Liver (tissue), 9 donors: ENCODE measurements around the gene MRPL58. TPM values are rescaled to one million over a fixed set of nuclear protein-coding genes. Genes with fewer than 3 reads are reported as not detected.

ENCODE experiments used
- DNase-seq: peaks from one replicate; pipeline ENCODE4 v3.0.0-alpha.2; 2017; ENCODE audit warnings: low spot score
- H3K27ac ChIP-seq, 2 donors: one replicate each; pipeline ENCODE4 v1.7.0; 2013; ENCODE audit warnings: inconsistent platforms in 2 of 2, low read length in 2 of 2, control low read depth in 1 of 2, low read depth in 1 of 2, mild to moderate bottlenecking in 1 of 2
- H3K27me3 ChIP-seq, 4 donors: one replicate each; pipeline versions ENCODE4 v1.6.1 to v1.7.0; 2013; ENCODE audit warnings: low read length in 3 of 4, inconsistent platforms in 1 of 4, mild to moderate bottlenecking in 1 of 4, moderate library complexity in 1 of 4; ENCODE audit not compliant: control insufficient read depth in 4 of 4, insufficient read depth in 4 of 4
- H3K36me3 ChIP-seq, 4 donors: one replicate each; pipeline versions ENCODE4 v1.6.1 to v1.7.0; 2013; ENCODE audit warnings: low read length in 3 of 4, mild to moderate bottlenecking in 3 of 4, low read depth in 1 of 4, moderate library complexity in 1 of 4; ENCODE audit not compliant: control insufficient read depth in 4 of 4, insufficient read depth in 3 of 4
- H3K4me1 ChIP-seq, 4 donors: one replicate each; pipeline versions ENCODE4 v1.6.1 to v1.7.0; 2013; ENCODE audit warnings: low read length in 3 of 4, mild to moderate bottlenecking in 3 of 4, moderate library complexity in 1 of 4; ENCODE audit not compliant: control insufficient read depth in 4 of 4, insufficient read depth in 4 of 4
- H3K4me3 ChIP-seq, 3 donors: one replicate each; pipeline versions ENCODE4 v1.6.1 to v1.7.0; 2013; ENCODE audit warnings: low read length in 3 of 3, control low read depth in 1 of 3, low read depth in 1 of 3, mild to moderate bottlenecking in 1 of 3
- H3K9ac ChIP-seq, 2 donors: one replicate each; pipeline ENCODE4 v1.7.0; 2013; ENCODE audit warnings: low read length in 2 of 2, mild to moderate bottlenecking in 2 of 2, moderate library complexity in 2 of 2, control low read depth in 1 of 2, low read depth in 1 of 2
- H3K9me3 ChIP-seq, 4 donors: one replicate each; pipeline versions ENCODE4 v1.6.1 to v1.7.0; 2013; ENCODE audit warnings: low read length in 3 of 4; ENCODE audit not compliant: control insufficient read depth in 4 of 4
- EGR1 ChIP-seq, 2 donors: IDR thresholded peaks; 2 replicates each; pipeline ENCODE4 v1.6.1; 2016 to 2018; ENCODE audit warnings: antibody characterized with exemption in 2 of 2, low read depth in 2 of 2
- FOXA1 ChIP-seq: IDR thresholded peaks from 2 replicates; pipeline ENCODE4 v1.6.1; 2016; ENCODE audit warnings: antibody characterized with exemption
- FOXA2 ChIP-seq: IDR thresholded peaks from 2 replicates; pipeline ENCODE4 v1.6.1; 2016; ENCODE audit warnings: antibody characterized with exemption
- GABPA ChIP-seq, 2 donors: IDR thresholded peaks in 1 of 2; conservative IDR thresholded peaks in 1 of 2; 2 replicates each; pipeline ENCODE4 v1.6.1; 2016; ENCODE audit warnings: antibody characterized with exemption in 2 of 2, mild to moderate bottlenecking in 1 of 2, moderate library complexity in 1 of 2
- HNF4A ChIP-seq, 2 donors: conservative IDR thresholded peaks; 2 replicates each; pipeline ENCODE4 v1.6.1; 2016; ENCODE audit warnings: antibody characterized with exemption in 2 of 2, mild to moderate bottlenecking in 2 of 2
- HNF4G ChIP-seq: IDR thresholded peaks from 2 replicates; pipeline ENCODE4 v1.6.1; 2016; ENCODE audit warnings: antibody characterized with exemption
- JUND ChIP-seq, 2 donors: IDR thresholded peaks; 2 replicates each; pipeline ENCODE4 v1.6.1; 2016; ENCODE audit warnings: antibody characterized with exemption in 2 of 2
- NR2F2 ChIP-seq: IDR thresholded peaks from 2 replicates; pipeline ENCODE4 v1.6.1; 2016; ENCODE audit warnings: antibody characterized with exemption
- RAD21 ChIP-seq, 2 donors: IDR thresholded peaks; 2 replicates each; pipeline ENCODE4 v1.6.1; 2016; ENCODE audit warnings: antibody characterized with exemption in 2 of 2, mild to moderate bottlenecking in 2 of 2
- RXRA ChIP-seq, 2 donors: IDR thresholded peaks; 2 replicates each; pipeline ENCODE4 v1.6.1; 2017 to 2018; ENCODE audit warnings: antibody characterized with exemption in 2 of 2, mild to moderate bottlenecking in 1 of 2
- SP1 ChIP-seq: IDR thresholded peaks from 2 replicates; pipeline ENCODE4 v1.6.1; 2018; ENCODE audit warnings: antibody characterized with exemption, mild to moderate bottlenecking
- TAF1 ChIP-seq: conservative IDR thresholded peaks from 2 replicates; pipeline ENCODE4 v1.6.1; 2016; ENCODE audit warnings: antibody characterized with exemption, mild to moderate bottlenecking
- YY1 ChIP-seq: IDR thresholded peaks from 2 replicates; pipeline ENCODE4 v1.6.1; 2016; ENCODE audit warnings: antibody characterized with exemption, mild to moderate bottlenecking
- WGBS: extraction: QIAGEN DNeasy Blood & Tissue Kit; methylation state at CpG from one replicate; pipeline ENCODE4 v1.1.7; 2013; 5-methylcytosine and 5-hydroxymethylcytosine counted together
- polyA plus RNA-seq, 2 donors: library from polyadenylated mRNA; stranded (reverse) in 1 of 2; unstranded in 1 of 2; fragments of 200-250 nt in 1 of 2; fragments of >200 nt in 1 of 2; fragmentation: Nextera tagmentation in 1 of 2; extraction: Ambion mirVana in 1 of 2; gene quantifications; one replicate each; pipeline versions ENCODE4 v1.2.1 to v1.2.3, GENCODE V29; 2013 to 2015
- total RNA-seq, 2 donors: library from RNA; depleted of rRNA; stranded (reverse); fragments of >200 nt; gene quantifications; one replicate each; pipeline ENCODE4 v1.2.3, GENCODE V29; 2014
- TF ChIP-seq, protein P1 (sequence below): IDR thresholded peaks from 2 replicates; pipeline ENCODE4 v1.6.1; 2016; ENCODE audit warnings: antibody characterized with exemption
- TF ChIP-seq, protein P2 (sequence below): IDR thresholded peaks from 2 replicates; pipeline ENCODE4 v1.6.1; 2016; ENCODE audit warnings: antibody characterized with exemption
- TF ChIP-seq, protein P3 (sequence below): IDR thresholded peaks from 2 replicates; pipeline ENCODE4 v1.6.1; 2016; ENCODE audit warnings: antibody characterized with exemption, mild to moderate bottlenecking
- TF ChIP-seq, protein P4 (sequence below): fragments of 150-350 bp; IDR thresholded peaks from 2 replicates; pipeline ENCODE4 v1.5.1; 2017; ENCODE audit warnings: improper control_type of control experiment, low read depth, low read length; ENCODE audit not compliant: missing input control
- TF ChIP-seq, protein P5 (sequence below): IDR thresholded peaks from 2 replicates; pipeline ENCODE4 v1.6.1; 2016; ENCODE audit warnings: antibody characterized with exemption
- donor health status: healthy.
- donor health status: healthy.
- donor health status: healthy.
- donor health status: healthy.
- donor health status: healthy.

Gene MRPL58
- total and polyA plus RNA-seq, 4 donors: 20.5 to 47.0 (median 33.4) TPM

DNA sequence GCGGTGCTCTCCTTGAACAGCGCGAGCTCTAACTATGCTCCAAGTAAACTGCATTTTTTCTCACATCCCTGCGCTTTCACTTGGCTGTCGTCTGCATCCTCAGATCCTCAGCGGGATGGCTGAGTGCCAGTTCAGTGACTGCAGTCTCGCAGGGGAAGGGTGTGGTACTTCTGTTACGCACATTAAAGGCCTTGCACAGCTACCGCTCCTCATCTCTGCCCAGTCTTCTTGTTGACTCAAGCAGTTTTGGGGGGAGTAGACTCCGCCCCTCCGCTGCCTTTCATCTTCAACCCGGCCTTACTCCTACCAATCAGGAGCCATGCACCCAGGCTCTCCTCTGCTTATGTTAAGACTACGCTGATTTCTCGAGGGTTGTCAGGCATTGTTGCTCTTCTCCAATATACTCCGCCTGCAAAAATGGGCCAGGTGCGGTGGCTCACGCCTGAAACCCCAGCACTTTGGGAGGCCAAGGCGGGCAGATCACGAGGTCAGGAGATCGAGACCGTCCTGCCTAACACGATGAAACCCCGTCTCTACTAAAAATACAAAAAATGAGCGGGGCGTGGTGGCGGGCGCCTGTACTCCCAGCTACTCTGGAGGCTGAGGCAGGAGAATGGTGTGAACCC is 24.3 kb downstream of the MRPL58 start:
- Histone ChIP-seq H3K27me3 (no peaks in the 10 kb centered on the region), H3K9me3 (no peaks in the 10 kb centered on the region), H3K27ac (no peak overlapping the region), H3K4me3 (no peak overlapping the region), H3K4me1 (peaks cover 5 to 24% (median 15%) of the 10 kb centered on the region in 4 donors), H3K36me3 (peaks cover 9 to 32% (median 22%) of the 10 kb centered on the region in 4 donors), H3K9ac (no peak overlapping the region)
- TF ChIP-seq JUND (IDR thresholded peaks at IDR 0.05) (no peak), RXRA (IDR thresholded peaks at IDR 0.05) (no peak), TAF1 (no peak), FOXA1 (no peak), SP1 (peak; percentile 18)
- TF ChIP-seq, protein P1, sequence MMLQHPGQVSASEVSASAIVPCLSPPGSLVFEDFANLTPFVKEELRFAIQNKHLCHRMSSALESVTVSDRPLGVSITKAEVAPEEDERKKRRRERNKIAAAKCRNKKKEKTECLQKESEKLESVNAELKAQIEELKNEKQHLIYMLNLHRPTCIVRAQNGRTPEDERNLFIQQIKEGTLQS: no peak
- 77% methylated on average over 27 of the region's 27 CpGs for WGBS
- peak; percentile 59 for DNase-seq

DNA sequence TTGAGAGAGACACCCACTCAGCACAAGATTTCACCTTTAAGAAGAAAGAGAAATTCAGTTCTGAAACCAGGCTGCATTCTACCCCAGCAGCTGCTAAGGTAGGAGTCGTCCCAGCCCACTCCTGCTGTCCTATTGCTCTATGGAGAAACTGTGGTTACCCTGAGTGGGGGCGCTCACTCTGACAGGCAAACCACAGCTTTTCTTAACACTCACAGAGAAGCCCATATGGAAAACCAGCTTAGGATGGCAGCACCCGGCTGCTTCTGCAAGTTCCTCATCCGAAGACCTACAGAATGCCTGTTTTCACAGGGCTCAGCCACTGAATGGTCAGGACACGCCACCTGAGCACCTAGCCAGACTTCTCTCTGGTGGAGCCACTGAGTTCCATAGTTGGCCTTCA is 26.8 kb downstream of the MRPL58 start:
- WGBS: 90% methylated on average over 5 of the region's 5 CpGs
- Histone ChIP-seq H3K4me3 (no peak overlapping the region), H3K27ac (no peak overlapping the region), H3K36me3 (peaks cover 11 to 39% (median 27%) of the 10 kb centered on the region in 4 donors), H3K9me3 (no peaks in the 10 kb centered on the region), H3K9ac (no peak overlapping the region), H3K27me3 (no peaks in the 10 kb centered on the region), H3K4me1 (peaks cover 3 to 15% (median 10%) of the 10 kb centered on the region in 4 donors)
- DNase-seq: no peak
- TF ChIP-seq FOXA1 (no peak), RAD21 (IDR thresholded peaks at IDR 0.05) (no peak), HNF4G (no peak), NR2F2 (no peak), YY1 (no peak)
- TF ChIP-seq, protein P2, sequence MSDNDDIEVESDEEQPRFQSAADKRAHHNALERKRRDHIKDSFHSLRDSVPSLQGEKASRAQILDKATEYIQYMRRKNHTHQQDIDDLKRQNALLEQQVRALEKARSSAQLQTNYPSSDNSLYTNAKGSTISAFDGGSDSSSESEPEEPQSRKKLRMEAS: no peak

DNA sequence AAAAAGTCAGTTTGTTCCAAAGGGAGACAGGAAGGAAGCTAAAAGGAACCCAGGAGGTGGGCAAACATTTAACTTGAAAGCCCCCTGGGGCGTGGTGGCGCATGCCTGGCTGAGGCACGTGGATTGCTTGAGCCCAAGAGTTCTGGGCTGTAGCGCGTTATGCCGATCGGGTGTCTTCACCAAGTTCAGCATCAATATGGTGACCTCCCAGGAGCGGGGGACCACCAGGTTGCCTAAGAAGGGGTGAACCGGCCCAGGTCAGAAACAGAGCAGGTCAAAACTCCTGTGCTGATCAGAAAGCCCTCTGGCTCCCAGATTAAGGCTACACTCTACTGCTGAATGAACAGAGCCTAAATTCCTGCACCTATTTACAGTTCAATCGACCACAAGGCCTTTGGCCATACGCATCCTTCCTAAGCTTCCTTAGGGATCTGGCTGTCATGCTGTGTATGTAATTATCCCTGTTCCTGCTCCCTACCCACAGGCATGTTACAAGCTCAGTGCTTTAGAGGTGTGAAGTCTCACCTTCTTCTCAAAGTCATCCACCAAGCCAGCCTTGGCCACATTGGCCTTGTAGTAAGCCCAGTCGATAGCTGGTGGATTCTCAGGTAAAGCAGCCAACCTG is 29.3 kb downstream of the MRPL58 start:
- H3K4me3 ChIP-seq: no peak overlapping the region
- no peak for DNase-seq
- TF ChIP-seq NR2F2 (no peak), YY1 (no peak), RXRA (IDR thresholded peaks at IDR 0.05) (no peak), HNF4G (no peak), HNF4A (conservative IDR thresholded peaks at IDR 0.05) (no peak), RAD21 (IDR thresholded peaks at IDR 0.05) (no peak), GABPA (IDR thresholded peaks at IDR 0.05 in 1 of 2, conservative IDR thresholded peaks at IDR 0.05 in 1 of 2) (no peak), TAF1 (no peak), SP1 (no peak), FOXA1 (no peak), EGR1 (IDR thresholded peaks at IDR 0.05; ENCODE audit: low read depth in 2 of 2) (no peak), JUND (IDR thresholded peaks at IDR 0.05) (no peak), FOXA2 (no peak)
- TF ChIP-seq, protein P2: no peak
- TF ChIP-seq, protein P3, sequence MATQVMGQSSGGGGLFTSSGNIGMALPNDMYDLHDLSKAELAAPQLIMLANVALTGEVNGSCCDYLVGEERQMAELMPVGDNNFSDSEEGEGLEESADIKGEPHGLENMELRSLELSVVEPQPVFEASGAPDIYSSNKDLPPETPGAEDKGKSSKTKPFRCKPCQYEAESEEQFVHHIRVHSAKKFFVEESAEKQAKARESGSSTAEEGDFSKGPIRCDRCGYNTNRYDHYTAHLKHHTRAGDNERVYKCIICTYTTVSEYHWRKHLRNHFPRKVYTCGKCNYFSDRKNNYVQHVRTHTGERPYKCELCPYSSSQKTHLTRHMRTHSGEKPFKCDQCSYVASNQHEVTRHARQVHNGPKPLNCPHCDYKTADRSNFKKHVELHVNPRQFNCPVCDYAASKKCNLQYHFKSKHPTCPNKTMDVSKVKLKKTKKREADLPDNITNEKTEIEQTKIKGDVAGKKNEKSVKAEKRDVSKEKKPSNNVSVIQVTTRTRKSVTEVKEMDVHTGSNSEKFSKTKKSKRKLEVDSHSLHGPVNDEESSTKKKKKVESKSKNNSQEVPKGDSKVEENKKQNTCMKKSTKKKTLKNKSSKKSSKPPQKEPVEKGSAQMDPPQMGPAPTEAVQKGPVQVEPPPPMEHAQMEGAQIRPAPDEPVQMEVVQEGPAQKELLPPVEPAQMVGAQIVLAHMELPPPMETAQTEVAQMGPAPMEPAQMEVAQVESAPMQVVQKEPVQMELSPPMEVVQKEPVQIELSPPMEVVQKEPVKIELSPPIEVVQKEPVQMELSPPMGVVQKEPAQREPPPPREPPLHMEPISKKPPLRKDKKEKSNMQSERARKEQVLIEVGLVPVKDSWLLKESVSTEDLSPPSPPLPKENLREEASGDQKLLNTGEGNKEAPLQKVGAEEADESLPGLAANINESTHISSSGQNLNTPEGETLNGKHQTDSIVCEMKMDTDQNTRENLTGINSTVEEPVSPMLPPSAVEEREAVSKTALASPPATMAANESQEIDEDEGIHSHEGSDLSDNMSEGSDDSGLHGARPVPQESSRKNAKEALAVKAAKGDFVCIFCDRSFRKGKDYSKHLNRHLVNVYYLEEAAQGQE: no peak
- TF ChIP-seq, protein P4, sequence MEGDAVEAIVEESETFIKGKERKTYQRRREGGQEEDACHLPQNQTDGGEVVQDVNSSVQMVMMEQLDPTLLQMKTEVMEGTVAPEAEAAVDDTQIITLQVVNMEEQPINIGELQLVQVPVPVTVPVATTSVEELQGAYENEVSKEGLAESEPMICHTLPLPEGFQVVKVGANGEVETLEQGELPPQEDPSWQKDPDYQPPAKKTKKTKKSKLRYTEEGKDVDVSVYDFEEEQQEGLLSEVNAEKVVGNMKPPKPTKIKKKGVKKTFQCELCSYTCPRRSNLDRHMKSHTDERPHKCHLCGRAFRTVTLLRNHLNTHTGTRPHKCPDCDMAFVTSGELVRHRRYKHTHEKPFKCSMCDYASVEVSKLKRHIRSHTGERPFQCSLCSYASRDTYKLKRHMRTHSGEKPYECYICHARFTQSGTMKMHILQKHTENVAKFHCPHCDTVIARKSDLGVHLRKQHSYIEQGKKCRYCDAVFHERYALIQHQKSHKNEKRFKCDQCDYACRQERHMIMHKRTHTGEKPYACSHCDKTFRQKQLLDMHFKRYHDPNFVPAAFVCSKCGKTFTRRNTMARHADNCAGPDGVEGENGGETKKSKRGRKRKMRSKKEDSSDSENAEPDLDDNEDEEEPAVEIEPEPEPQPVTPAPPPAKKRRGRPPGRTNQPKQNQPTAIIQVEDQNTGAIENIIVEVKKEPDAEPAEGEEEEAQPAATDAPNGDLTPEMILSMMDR: no peak
- TF ChIP-seq, protein P1: no peak
- TF ChIP-seq, protein P5, sequence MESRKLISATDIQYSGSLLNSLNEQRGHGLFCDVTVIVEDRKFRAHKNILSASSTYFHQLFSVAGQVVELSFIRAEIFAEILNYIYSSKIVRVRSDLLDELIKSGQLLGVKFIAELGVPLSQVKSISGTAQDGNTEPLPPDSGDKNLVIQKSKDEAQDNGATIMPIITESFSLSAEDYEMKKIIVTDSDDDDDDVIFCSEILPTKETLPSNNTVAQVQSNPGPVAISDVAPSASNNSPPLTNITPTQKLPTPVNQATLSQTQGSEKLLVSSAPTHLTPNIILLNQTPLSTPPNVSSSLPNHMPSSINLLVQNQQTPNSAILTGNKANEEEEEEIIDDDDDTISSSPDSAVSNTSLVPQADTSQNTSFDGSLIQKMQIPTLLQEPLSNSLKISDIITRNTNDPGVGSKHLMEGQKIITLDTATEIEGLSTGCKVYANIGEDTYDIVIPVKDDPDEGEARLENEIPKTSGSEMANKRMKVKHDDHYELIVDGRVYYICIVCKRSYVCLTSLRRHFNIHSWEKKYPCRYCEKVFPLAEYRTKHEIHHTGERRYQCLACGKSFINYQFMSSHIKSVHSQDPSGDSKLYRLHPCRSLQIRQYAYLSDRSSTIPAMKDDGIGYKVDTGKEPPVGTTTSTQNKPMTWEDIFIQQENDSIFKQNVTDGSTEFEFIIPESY: no peak
- no peaks in the 10 kb centered on the region for H3K9me3 ChIP-seq
- WGBS: 93% methylated on average over 12 of the region's 12 CpGs
- no peak overlapping the region for H3K27ac ChIP-seq
- H3K9ac ChIP-seq: no peak overlapping the region
- peaks cover 0 to 5% (median 2%) of the 10 kb centered on the region in 4 donors for H3K4me1 ChIP-seq
- H3K27me3 ChIP-seq: no peaks in the 10 kb centered on the region
- peaks cover 11 to 39% (median 27%) of the 10 kb centered on the region in 4 donors for H3K36me3 ChIP-seq
